ENCODE data around the gene VWCE. TPM values are rescaled to one million over a fixed set of nuclear protein-coding genes. Genes with fewer than 3 reads are reported as not detected.

The VWCE gene, protein sequence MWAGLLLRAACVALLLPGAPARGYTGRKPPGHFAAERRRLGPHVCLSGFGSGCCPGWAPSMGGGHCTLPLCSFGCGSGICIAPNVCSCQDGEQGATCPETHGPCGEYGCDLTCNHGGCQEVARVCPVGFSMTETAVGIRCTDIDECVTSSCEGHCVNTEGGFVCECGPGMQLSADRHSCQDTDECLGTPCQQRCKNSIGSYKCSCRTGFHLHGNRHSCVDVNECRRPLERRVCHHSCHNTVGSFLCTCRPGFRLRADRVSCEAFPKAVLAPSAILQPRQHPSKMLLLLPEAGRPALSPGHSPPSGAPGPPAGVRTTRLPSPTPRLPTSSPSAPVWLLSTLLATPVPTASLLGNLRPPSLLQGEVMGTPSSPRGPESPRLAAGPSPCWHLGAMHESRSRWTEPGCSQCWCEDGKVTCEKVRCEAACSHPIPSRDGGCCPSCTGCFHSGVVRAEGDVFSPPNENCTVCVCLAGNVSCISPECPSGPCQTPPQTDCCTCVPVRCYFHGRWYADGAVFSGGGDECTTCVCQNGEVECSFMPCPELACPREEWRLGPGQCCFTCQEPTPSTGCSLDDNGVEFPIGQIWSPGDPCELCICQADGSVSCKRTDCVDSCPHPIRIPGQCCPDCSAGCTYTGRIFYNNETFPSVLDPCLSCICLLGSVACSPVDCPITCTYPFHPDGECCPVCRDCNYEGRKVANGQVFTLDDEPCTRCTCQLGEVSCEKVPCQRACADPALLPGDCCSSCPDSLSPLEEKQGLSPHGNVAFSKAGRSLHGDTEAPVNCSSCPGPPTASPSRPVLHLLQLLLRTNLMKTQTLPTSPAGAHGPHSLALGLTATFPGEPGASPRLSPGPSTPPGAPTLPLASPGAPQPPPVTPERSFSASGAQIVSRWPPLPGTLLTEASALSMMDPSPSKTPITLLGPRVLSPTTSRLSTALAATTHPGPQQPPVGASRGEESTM
- 27.3 TPM for total RNA-seq (ENCODE audit: unreplicated experiment)
- long read RNA-seq, partial matches to known transcripts: 0 of 5 reads
- long read RNA-seq, other reads (novel, unspliced or antisense): 5 of 5 reads

GRCh38 chr11:61294717-61295595 lies at the start of gene VWCE:
Gene VWCE (minus strand): TSS chr11:61295316. CDS start chr11:61295037, 279 bp downstream.
- peaks cover 11% of the 10 kb centered on the region for H3K9me3 Mint-ChIP-seq (ENCODE audit: unreplicated experiment)
- H3K4me1 Mint-ChIP-seq (ENCODE audit: low read depth, unreplicated experiment): peaks cover 8% of the 10 kb centered on the region
- no peaks in the 10 kb centered on the region for H3K36me3 Mint-ChIP-seq (ENCODE audit: unreplicated experiment)
- H3K4me3 Mint-ChIP-seq (ENCODE audit: unreplicated experiment): peak within 1 kb of the TSS; percentile 84
- H3K27ac Mint-ChIP-seq (ENCODE audit: unreplicated experiment): peak within 1 kb of the TSS; percentile 86
- TF ChIP-seq, protein P1, sequence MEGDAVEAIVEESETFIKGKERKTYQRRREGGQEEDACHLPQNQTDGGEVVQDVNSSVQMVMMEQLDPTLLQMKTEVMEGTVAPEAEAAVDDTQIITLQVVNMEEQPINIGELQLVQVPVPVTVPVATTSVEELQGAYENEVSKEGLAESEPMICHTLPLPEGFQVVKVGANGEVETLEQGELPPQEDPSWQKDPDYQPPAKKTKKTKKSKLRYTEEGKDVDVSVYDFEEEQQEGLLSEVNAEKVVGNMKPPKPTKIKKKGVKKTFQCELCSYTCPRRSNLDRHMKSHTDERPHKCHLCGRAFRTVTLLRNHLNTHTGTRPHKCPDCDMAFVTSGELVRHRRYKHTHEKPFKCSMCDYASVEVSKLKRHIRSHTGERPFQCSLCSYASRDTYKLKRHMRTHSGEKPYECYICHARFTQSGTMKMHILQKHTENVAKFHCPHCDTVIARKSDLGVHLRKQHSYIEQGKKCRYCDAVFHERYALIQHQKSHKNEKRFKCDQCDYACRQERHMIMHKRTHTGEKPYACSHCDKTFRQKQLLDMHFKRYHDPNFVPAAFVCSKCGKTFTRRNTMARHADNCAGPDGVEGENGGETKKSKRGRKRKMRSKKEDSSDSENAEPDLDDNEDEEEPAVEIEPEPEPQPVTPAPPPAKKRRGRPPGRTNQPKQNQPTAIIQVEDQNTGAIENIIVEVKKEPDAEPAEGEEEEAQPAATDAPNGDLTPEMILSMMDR (IDR thresholded peaks at IDR 0.05; ENCODE audit: partially characterized antibody, unreplicated experiment): peak; percentile 19
- H3K27me3 Mint-ChIP-seq (ENCODE audit: unreplicated experiment): peaks cover 19% of the 10 kb centered on the region
- DNase-seq: peak; percentile 85

DNA sequence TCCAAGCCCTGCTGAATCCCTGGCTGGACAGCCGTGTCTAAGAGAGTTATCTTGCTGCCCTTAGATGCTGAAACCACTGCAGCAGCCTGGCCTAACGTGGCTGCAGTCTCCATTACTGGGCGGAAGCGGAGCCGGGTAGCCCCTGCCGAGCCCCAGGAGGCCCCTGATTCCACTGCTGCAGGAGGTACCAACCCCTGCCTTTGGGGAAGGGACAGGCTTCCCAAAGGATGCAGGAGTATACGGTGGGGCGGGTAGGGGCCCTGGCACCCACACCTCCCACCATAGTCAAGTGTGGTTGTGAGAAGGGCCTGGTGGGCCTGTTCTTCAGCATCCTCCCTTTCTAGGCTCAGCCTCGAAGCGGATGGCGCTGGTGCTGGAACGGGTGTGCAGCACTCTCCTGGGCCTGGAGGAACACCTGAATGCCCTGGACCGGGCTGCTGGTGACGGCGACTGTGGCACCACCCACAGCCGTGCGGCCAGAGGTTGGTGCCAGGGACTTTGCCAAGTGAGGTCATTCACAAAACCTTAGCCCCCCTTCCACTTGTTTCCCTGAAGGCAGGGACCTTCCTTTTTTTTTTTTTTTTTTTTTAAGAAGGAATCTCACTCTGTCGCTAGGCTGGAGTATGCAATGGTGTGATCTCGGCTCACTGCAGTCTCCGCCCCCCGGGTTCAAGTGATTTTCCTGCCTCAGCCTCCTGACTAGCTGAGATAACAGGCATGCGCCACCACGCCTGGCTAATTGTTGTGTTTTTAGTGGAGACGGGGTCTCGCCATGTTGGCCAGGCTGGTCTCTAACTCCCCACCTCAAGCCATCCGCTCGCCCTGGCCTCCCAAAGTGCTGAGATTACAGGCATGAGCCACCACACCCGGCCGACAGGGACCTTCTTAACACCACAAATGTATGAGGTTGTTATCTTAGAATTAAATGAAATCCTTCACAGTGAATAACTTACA lies 49.0 kb upstream of the VWCE start:
- no peaks in the 10 kb centered on the region for H3K36me3 Mint-ChIP-seq (ENCODE audit: unreplicated experiment)
- H3K27me3 Mint-ChIP-seq (ENCODE audit: unreplicated experiment): peaks cover 5% of the 10 kb centered on the region
- TF ChIP-seq, protein P1 (IDR thresholded peaks at IDR 0.05; ENCODE audit: partially characterized antibody, unreplicated experiment): no peak
- peaks cover 14% of the 10 kb centered on the region for H3K4me1 Mint-ChIP-seq (ENCODE audit: low read depth, unreplicated experiment)
- DNase-seq: no peak
- peak overlapping the region; percentile 92 for H3K27ac Mint-ChIP-seq (ENCODE audit: unreplicated experiment)
- peaks cover 7% of the 10 kb centered on the region for H3K9me3 Mint-ChIP-seq (ENCODE audit: unreplicated experiment)
- peak overlapping the region; percentile 39 for H3K4me3 Mint-ChIP-seq (ENCODE audit: unreplicated experiment)

DNA sequence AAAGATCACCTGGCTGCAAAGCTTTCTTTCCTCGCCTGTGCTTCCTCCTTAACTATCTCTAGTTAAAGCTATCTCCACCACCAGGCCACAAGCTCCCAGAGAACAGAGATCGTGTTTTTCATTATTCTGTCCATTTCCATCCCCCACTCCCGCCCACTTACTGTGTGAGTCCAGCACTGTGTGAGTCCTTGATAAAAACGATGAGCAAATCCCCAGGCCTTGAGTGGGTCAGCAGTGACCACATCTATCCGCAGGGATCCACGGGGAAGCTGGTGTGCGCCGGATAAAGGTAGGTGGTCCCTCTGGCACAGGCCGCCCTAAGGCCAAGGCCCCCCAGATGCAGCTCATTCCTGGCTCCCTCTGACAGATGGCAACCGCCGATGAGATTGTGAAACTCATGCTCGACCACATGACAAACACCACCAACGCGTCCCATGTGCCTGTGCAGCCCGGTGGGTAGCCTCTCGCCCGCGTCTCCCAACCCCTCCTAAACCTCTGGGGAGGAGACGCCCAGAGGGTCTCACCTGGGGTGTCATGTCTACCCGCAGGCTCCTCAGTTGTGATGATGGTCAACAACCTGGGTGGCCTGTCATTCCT lies 47.2 kb upstream of the VWCE start:
- no peak overlapping the region for H3K4me3 Mint-ChIP-seq (ENCODE audit: unreplicated experiment)
- peaks cover 5% of the 10 kb centered on the region for H3K27me3 Mint-ChIP-seq (ENCODE audit: unreplicated experiment)
- H3K27ac Mint-ChIP-seq (ENCODE audit: unreplicated experiment): no peak overlapping the region
- peaks cover 13% of the 10 kb centered on the region for H3K4me1 Mint-ChIP-seq (ENCODE audit: low read depth, unreplicated experiment)
- TF ChIP-seq, protein P1 (IDR thresholded peaks at IDR 0.05; ENCODE audit: partially characterized antibody, unreplicated experiment): no peak
- no peak for DNase-seq
- peaks cover 7% of the 10 kb centered on the region for H3K9me3 Mint-ChIP-seq (ENCODE audit: unreplicated experiment)
- no peaks in the 10 kb centered on the region for H3K36me3 Mint-ChIP-seq (ENCODE audit: unreplicated experiment)

GRCh38 chr11:61341706-61342105 lies 46.6 kb upstream of the VWCE start:
- Mint-ChIP-seq H3K27me3 (ENCODE audit: unreplicated experiment) (peaks cover 5% of the 10 kb centered on the region), H3K36me3 (ENCODE audit: unreplicated experiment) (no peaks in the 10 kb centered on the region), H3K9me3 (ENCODE audit: unreplicated experiment) (peaks cover 7% of the 10 kb centered on the region), H3K4me3 (ENCODE audit: unreplicated experiment) (no peak overlapping the region), H3K4me1 (ENCODE audit: low read depth, unreplicated experiment) (peaks cover 13% of the 10 kb centered on the region), H3K27ac (ENCODE audit: unreplicated experiment) (no peak overlapping the region)
- TF ChIP-seq, protein P1 (IDR thresholded peaks at IDR 0.05; ENCODE audit: partially characterized antibody, unreplicated experiment): no peak
- DNase-seq: no peak

Data from glutamatergic neuron (in vitro differentiated cells).